ENCODE data around the gene UNKL.

Gene UNKL

GRCh38 chr16:1430214-1430758 is 15.8 kb upstream of the UNKL start:
- no peak for DNase-seq

- no peak for DNase-seq
These were observed 15.1 kb upstream of the UNKL start for GRCh38 chr16:1429631-1430030.

- DNase-seq, result no peak
These were observed 14.5 kb upstream of the UNKL start for GRCh38 chr16:1429012-1429411.

GRCh38 chr16:1428511-1428910 is 14.0 kb upstream of the UNKL start:
- DNase-seq, result no peak

- DNase-seq, result no peak
These were observed 13.3 kb upstream of the UNKL start for GRCh38 chr16:1427473-1428461.

GRCh38 chr16:1426734-1427471 is 12.4 kb upstream of the UNKL start:
- peak in 1 of 2 experiments; percentile 40 for DNase-seq

GRCh38 chr16:1425616-1426370 is 11.3 kb upstream of the UNKL start:
- DNase-seq, result no peak

GRCh38 chr16:1424028-1424427 is 9.5 kb upstream of the UNKL start:
- DNase-seq, result no peak

GRCh38 chr16:1422076-1422475 is 7.6 kb upstream of the UNKL start:
- no peak for DNase-seq

GRCh38 chr16:1420111-1420539 is 5.6 kb upstream of the UNKL start:
- no peak for DNase-seq

- no peak for DNase-seq
These were observed 2.0 kb upstream of the UNKL start for GRCh38 chr16:1416521-1416941.

GRCh38 chr16:1413684-1414531 is 596 bp downstream of the UNKL start:
- DNase-seq, result peak; percentile 34 to 48

- DNase-seq, result no peak
These were observed 1.7 kb downstream of the UNKL start for GRCh38 chr16:1412847-1413246.

- peak; percentile 81 to 92 for DNase-seq
These were observed 6.2 kb downstream of the UNKL start for GRCh38 chr16:1408171-1408837.

- no peak for DNase-seq
These were observed 6.8 kb downstream of the UNKL start for GRCh38 chr16:1407753-1408152.

- DNase-seq, result no peak
These were observed 10.8 kb downstream of the UNKL start for GRCh38 chr16:1403733-1404132.

GRCh38 chr16:1403036-1403435 is 11.5 kb downstream of the UNKL start:
- no peak for DNase-seq

- DNase-seq, result no peak
These were observed 12.7 kb downstream of the UNKL start for GRCh38 chr16:1401758-1402154.

- no peak for DNase-seq
These were observed 13.3 kb downstream of the UNKL start for GRCh38 chr16:1401061-1401757.

GRCh38 chr16:1398826-1399581 is 15.5 kb downstream of the UNKL start:
- no peak for DNase-seq
